K562 (cell line): Measurements from ENCODE around the gene TRIO. TPM values are rescaled to one million over a fixed set of nuclear protein-coding genes. Genes with fewer than 3 reads are reported as not detected.

Experiments used
- ATAC-seq: fragments of 200-7000 bp; cut with Tn5 transposase; 3 replicates; pipeline ENCODE4 v1.9.1; 2020; ENCODE audit warnings: moderate library complexity
- BruUV-seq: library from RNA; stranded (reverse); fragments of 400-500 nt; replicated peaks from 2 replicates; lab custom pipeline; 2021; lab: Mats Ljungman, UMichigan
- CTCF ChIA-PET: fragments of 300-600 bp; formaldehyde crosslinking; extraction: SDS; loops from one replicate; lab custom pipeline; 2021; ENCODE audit warnings: low intra/inter-chr PET ratio; lab: Yijun Ruan, JAX
- POLR2A ChIA-PET: fragments of 300-600, 350-650 bp; sonication (Branson Sonifier 250); formaldehyde crosslinking; extraction: SDS; loops from one replicate; lab custom pipeline; 2021; ENCODE audit warnings: antibody characterized with exemption, inconsistent platforms; lab: Yijun Ruan, JAX
- DNase-seq, 4 experiments: peaks; one replicate each; pipeline versions ENCODE4 v3.0.0 to v3.0.0-alpha.2; 2011 to 2018; ENCODE audit warnings: low spot score in 3 of 4, mixed read lengths in 3 of 4; ENCODE audit errors: extremely low read depth in 1 of 4
- FAIRE-seq: peaks from 2 replicates; lab custom pipeline; 2011; peaks lifted over from hg19 to GRCh38; lab: Jason Lieb, UNC
- H2AFZ ChIP-seq: 2 replicates; pipeline ENCODE4 v1.6.0; 2011; ENCODE audit warnings: low read depth, low read length, control low read depth, inconsistent platforms
- H3K27ac ChIP-seq: fragments of 200-600 bp; 3 replicates; pipeline ENCODE4 v1.8.0; 2011; ENCODE audit warnings: low read depth, mild to moderate bottlenecking, control low read depth, inconsistent platforms, low read length, moderate library complexity, mixed read lengths; ENCODE audit errors: extremely low read depth
- H3K27me3 ChIP-seq, 2 experiments: fragments of 300-600 bp in 1 of 2; 2 replicates in 1 of 2; 3 replicates in 1 of 2; pipeline versions ENCODE4 v1.6.0 to v1.8.0; 2011; ENCODE audit warnings: inconsistent platforms in 2 of 2, low read length in 2 of 2, mild to moderate bottlenecking in 1 of 2, mixed read lengths in 1 of 2, moderate library complexity in 1 of 2; ENCODE audit not compliant: control insufficient read depth in 2 of 2, insufficient read depth in 2 of 2
- H3K36me3 ChIP-seq: fragments of 300-600 bp; 3 replicates; pipeline ENCODE4 v1.8.0; 2011; ENCODE audit warnings: mild to moderate bottlenecking, low read length, inconsistent platforms; ENCODE audit not compliant: control insufficient read depth, insufficient read depth
- H3K4me1 ChIP-seq, 2 experiments: fragments of 200-600 bp in 1 of 2; replicated peaks in 1 of 2; 2 replicates in 1 of 2; 3 replicates in 1 of 2; pipeline versions ENCODE4 v1.5.1 to v1.8.0; 2011; ENCODE audit warnings: inconsistent platforms in 2 of 2, low read length in 2 of 2, mild to moderate bottlenecking in 1 of 2, mixed read lengths in 1 of 2, moderate library complexity in 1 of 2; ENCODE audit not compliant: control insufficient read depth in 2 of 2, insufficient read depth in 2 of 2
- H3K4me2 ChIP-seq: 2 replicates; pipeline ENCODE4 v1.6.1; 2011; ENCODE audit warnings: low read length, control low read depth, inconsistent platforms, mixed read lengths; ENCODE audit not compliant: insufficient read depth
- H3K4me3 ChIP-seq: fragments of 200-600 bp; sonication (generic), shearing (Covaris generic); 2 replicates; pipeline ENCODE4 v1.5.1; 2016; ENCODE audit warnings: control low read depth, inconsistent platforms
- H3K79me2 ChIP-seq: fragments of 200-600 bp; 3 replicates; pipeline ENCODE4 v1.8.0; 2011; ENCODE audit warnings: low read length, inconsistent platforms; ENCODE audit not compliant: control insufficient read depth, insufficient read depth
- H3K9ac ChIP-seq, 2 experiments: 2 replicates each; pipeline versions ENCODE4 v1.6.0 to v1.6.1; 2011; ENCODE audit warnings: low read depth in 2 of 2, low read length in 2 of 2, control low read depth in 1 of 2, inconsistent platforms in 1 of 2, mild to moderate bottlenecking in 1 of 2, mixed read lengths in 1 of 2; ENCODE audit not compliant: insufficient read depth in 1 of 2
- H3K9me1 ChIP-seq: one replicate; pipeline ENCODE4 v1.6.0; 2011; ENCODE audit warnings: inconsistent platforms, mild to moderate bottlenecking, low read length, moderate library complexity; ENCODE audit not compliant: control insufficient read depth, insufficient read depth
- H3K9me3 ChIP-seq: replicated peaks from 2 replicates; pipeline ENCODE4 v1.5.1; 2011; ENCODE audit warnings: low read depth, low read length, inconsistent platforms; ENCODE audit not compliant: control insufficient read depth, insufficient read depth
- H4K20me1 ChIP-seq: replicated peaks from 2 replicates; pipeline ENCODE4 v1.6.1; 2011; ENCODE audit warnings: low read length, inconsistent platforms, mixed read lengths; ENCODE audit not compliant: control insufficient read depth, insufficient read depth
- CC2D1A ChIP-seq: fragments of 450-650 bp; IDR thresholded peaks from 2 replicates; pipeline ENCODE4 v1.6.1; 2017; ENCODE audit warnings: mild to moderate bottlenecking
- CREM ChIP-seq: IDR thresholded peaks from 2 replicates; pipeline ENCODE4 v1.6.1; 2014; ENCODE audit warnings: antibody characterized with exemption, low read depth
- KDM1A ChIP-seq, 2 experiments: fragments of 450-650 bp; IDR thresholded peaks; 2 replicates each; pipeline ENCODE4 v1.6.1; 2016; ENCODE audit warnings: mild to moderate bottlenecking in 2 of 2
- KLF16 ChIP-seq: IDR thresholded peaks from 2 replicates; pipeline ENCODE4 v1.6.1; 2016; ENCODE audit warnings: antibody characterized with exemption
- RAD21 ChIP-seq, 2 experiments: fragments of 250-450 bp in 1 of 2; fragments of 450-650 bp in 1 of 2; sonication (Bioruptor Pico) in 1 of 2; formaldehyde crosslinking in 1 of 2; IDR thresholded peaks in 1 of 2; conservative IDR thresholded peaks in 1 of 2; 2 replicates each; pipeline versions ENCODE4 v1.4.0 to v1.8.0; 2020 to 2022; ENCODE audit warnings: mild to moderate bottlenecking in 2 of 2, moderate library complexity in 1 of 2
- RCOR1 ChIP-seq, 2 experiments: IDR thresholded peaks; 2 replicates each; pipeline ENCODE4 v1.6.1; 2012; ENCODE audit warnings: low read depth in 2 of 2, low read length in 2 of 2, borderline replicate concordance in 1 of 2, improper control_type of control experiment in 1 of 2
- SMC3 ChIP-seq: conservative IDR thresholded peaks from 2 replicates; pipeline ENCODE4 v1.6.1; 2011; ENCODE audit warnings: low read depth, low read length, improper control_type of control experiment; ENCODE audit not compliant: insufficient read depth
- ZSCAN29 ChIP-seq: fragments of 450-650 bp; IDR thresholded peaks from 2 replicates; pipeline ENCODE4 v1.6.1; 2017
- WGBS: fragments of 100-300 bp; shearing (Covaris generic); methylation state at CpG from one replicate; pipeline ENCODE4 v1.1.6; 2016; ENCODE audit warnings: low coverage, mixed read lengths; ENCODE audit not compliant: insufficient coverage; ENCODE audit errors: missing lambda C conversion rate; 5-methylcytosine and 5-hydroxymethylcytosine counted together
- in situ Hi-C: fragments of 300-500 bp; cut with MboI; formaldehyde crosslinking; loops from 4 replicates; pipeline ENCODE4 v1.15.0; 2018; ENCODE audit warnings: inconsistent platforms, mixed read lengths
- intact Hi-C: fragments of 100-400 bp; cut with micrococcal nuclease; formaldehyde crosslinking; loops from 2 replicates; pipeline ENCODE4 v1.14.2; 2022
- polyA plus RNA-seq, 8 experiments: library from polyadenylated mRNA; depleted of rRNA in 4 of 8; stranded (reverse) in 5 of 8; unstranded in 3 of 8; fragments of >200 nt; fragmentation: Nextera tagmentation in 2 of 8; fragmentation: Illumina TruSeq in 1 of 8; extraction: Ambion mirVana in 2 of 8; extraction: Trizol in 1 of 8; gene quantifications; 2 replicates each; pipeline versions ENCODE4 v1.2.1 to v1.2.3, GENCODE V29; 2011 to 2014; ENCODE audit warnings: inconsistent platforms in 1 of 8, missing spikeins in 1 of 8
- total RNA-seq, 7 experiments: library from RNA; depleted of rRNA in 6 of 7; stranded (reverse); fragments of >200 nt in 6 of 7; fragmentation: Illumina TruSeq in 2 of 7; extraction: Trizol in 2 of 7; gene quantifications; 2 replicates each; pipeline versions ENCODE4 v1.2.1 to v1.2.3, GENCODE V29; 2011 to 2021; ENCODE audit warnings: low replicate concordance in 1 of 7
- TF ChIP-seq, protein P1 (sequence below): fragments of 250-450 bp; sonication (Bioruptor Pico); IDR thresholded peaks from 2 replicates; pipeline ENCODE4 v1.8.0; 2021; ENCODE audit warnings: borderline replicate concordance, mild to moderate bottlenecking, moderate library complexity; ENCODE audit not compliant: poor library complexity, severe bottlenecking
- TF ChIP-seq, protein P2 (sequence below): fragments of 450-650 bp; IDR thresholded peaks from 2 replicates; pipeline ENCODE4 v1.6.1; 2017; ENCODE audit warnings: antibody characterized with exemption, mild to moderate bottlenecking
- TF ChIP-seq, protein P3 (sequence below), 3 experiments: IDR thresholded peaks in 2 of 3; conservative IDR thresholded peaks in 1 of 3; 2 replicates each; pipeline ENCODE4 v1.5.1; 2011 to 2012; ENCODE audit warnings: low read length in 3 of 3, mild to moderate bottlenecking in 3 of 3, control low read depth in 2 of 3, improper control_type of control experiment in 1 of 3, inconsistent platforms in 1 of 3, low read depth in 1 of 3, mixed read lengths in 1 of 3, moderate library complexity in 1 of 3; ENCODE audit not compliant: insufficient read depth in 2 of 3

TRIO gene
- total and polyA plus RNA-seq, 9 of the 15 experiments (the other 6 are each of a cell fraction or from before 2014, with no cell fraction given): 0.24 to 5.0 (median 1.1) TPM

DNA sequence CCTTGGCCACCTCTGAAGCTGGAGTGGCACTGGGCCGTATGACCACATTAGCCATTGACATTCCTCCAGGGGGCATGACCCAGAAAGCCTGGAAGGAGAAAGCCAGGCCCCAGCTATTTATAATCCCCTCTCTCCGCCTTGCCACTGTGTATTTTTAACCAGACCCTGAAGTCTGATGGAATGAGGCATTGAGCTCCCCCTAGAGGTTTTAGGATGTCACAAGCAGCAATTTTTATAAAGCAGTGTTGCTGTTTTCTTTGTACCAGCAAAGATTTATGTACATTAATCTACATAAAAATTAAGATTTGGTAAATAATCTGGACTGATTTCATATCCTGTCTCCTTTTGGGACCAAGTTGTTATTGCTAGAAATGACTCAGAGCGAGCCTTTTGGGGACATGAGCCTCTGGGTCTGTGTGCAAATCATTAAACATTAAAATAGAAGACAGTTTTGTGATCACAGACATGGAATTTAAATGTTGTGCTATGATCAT is 127.1 kb downstream of the TRIO start:
- H4K20me1 ChIP-seq: no peaks in the 10 kb centered on the region
- ATAC-seq: peak; percentile 67
- no peak overlapping the region for H3K4me3 ChIP-seq

More for the DNA sequence above, 127.1 kb downstream of the TRIO start:
- peak; percentile 49 to 67 (median 58) for DNase-seq
- no peaks in the 10 kb centered on the region for H3K36me3 ChIP-seq
- H3K4me1 ChIP-seq: peaks cover 13 to 32% of the 10 kb centered on the region in 2 experiments; a peak in 3 of 5 replicates
- H3K79me2 ChIP-seq: no peaks in the 10 kb centered on the region
- 3% methylated on average over 3 of the region's 3 CpGs for WGBS
- H3K9ac ChIP-seq: no peak overlapping the region
- no peak overlapping the region for H3K27ac ChIP-seq
- no TSS peak for BruUV-seq
- ChIA-PET POLR2A (interaction anchor here (0.7 to 1.1 kb wide), 5 partner anchors 9 to 266 kb away, joined by 3 to 8 read pairs (median 5); no protein-coding TSS in a partner anchor), CTCF (no interaction called here)
- no peaks in the 10 kb centered on the region for H3K27me3 ChIP-seq
- 0 out of 4 replicates have a peak, but pooled peaks of 1 of the 2 experiments have one; percentile 11 for TF ChIP-seq RCOR1 (IDR thresholded peaks at IDR 0.05; ENCODE audit: borderline replicate concordance in 1 of 2, low read depth in 2 of 2, low read length in 2 of 2)
- peak; percentile 38; the same call in 1 of the 2 replicates for TF ChIP-seq SMC3
- TF ChIP-seq RAD21 (CRISPR knock-in tag; conservative IDR thresholded peaks at IDR 0.05 in 1 of 2, IDR thresholded peaks at IDR 0.05 in 1 of 2): peak; percentile 46 to 67; a peak in 3 of 4 replicates
- TF ChIP-seq, protein P1, sequence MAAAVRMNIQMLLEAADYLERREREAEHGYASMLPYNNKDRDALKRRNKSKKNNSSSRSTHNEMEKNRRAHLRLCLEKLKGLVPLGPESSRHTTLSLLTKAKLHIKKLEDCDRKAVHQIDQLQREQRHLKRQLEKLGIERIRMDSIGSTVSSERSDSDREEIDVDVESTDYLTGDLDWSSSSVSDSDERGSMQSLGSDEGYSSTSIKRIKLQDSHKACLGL (CRISPR knock-in tag): no peak
- TF ChIP-seq CREM: peak; percentile 13; the same call in 1 of the 2 replicates
- TF ChIP-seq KLF16: peak; percentile 35; the same call in 1 of the 2 replicates
- TF ChIP-seq ZSCAN29: no peak
- TF ChIP-seq KDM1A (IDR thresholded peaks at IDR 0.05): peak; percentile 62 to 76
- TF ChIP-seq, protein P2, sequence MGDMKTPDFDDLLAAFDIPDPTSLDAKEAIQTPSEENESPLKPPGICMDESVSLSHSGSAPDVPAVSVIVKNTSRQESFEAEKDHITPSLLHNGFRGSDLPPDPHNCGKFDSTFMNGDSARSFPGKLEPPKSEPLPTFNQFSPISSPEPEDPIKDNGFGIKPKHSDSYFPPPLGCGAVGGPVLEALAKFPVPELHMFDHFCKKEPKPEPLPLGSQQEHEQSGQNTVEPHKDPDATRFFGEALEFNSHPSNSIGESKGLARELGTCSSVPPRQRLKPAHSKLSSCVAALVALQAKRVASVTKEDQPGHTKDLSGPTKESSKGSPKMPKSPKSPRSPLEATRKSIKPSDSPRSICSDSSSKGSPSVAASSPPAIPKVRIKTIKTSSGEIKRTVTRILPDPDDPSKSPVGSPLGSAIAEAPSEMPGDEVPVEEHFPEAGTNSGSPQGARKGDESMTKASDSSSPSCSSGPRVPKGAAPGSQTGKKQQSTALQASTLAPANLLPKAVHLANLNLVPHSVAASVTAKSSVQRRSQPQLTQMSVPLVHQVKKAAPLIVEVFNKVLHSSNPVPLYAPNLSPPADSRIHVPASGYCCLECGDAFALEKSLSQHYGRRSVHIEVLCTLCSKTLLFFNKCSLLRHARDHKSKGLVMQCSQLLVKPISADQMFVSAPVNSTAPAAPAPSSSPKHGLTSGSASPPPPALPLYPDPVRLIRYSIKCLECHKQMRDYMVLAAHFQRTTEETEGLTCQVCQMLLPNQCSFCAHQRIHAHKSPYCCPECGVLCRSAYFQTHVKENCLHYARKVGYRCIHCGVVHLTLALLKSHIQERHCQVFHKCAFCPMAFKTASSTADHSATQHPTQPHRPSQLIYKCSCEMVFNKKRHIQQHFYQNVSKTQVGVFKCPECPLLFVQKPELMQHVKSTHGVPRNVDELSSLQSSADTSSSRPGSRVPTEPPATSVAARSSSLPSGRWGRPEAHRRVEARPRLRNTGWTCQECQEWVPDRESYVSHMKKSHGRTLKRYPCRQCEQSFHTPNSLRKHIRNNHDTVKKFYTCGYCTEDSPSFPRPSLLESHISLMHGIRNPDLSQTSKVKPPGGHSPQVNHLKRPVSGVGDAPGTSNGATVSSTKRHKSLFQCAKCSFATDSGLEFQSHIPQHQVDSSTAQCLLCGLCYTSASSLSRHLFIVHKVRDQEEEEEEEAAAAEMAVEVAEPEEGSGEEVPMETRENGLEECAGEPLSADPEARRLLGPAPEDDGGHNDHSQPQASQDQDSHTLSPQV: 0 out of 2 replicates have a peak, but pooled peaks have one; percentile 6
- TF ChIP-seq, protein P3, sequence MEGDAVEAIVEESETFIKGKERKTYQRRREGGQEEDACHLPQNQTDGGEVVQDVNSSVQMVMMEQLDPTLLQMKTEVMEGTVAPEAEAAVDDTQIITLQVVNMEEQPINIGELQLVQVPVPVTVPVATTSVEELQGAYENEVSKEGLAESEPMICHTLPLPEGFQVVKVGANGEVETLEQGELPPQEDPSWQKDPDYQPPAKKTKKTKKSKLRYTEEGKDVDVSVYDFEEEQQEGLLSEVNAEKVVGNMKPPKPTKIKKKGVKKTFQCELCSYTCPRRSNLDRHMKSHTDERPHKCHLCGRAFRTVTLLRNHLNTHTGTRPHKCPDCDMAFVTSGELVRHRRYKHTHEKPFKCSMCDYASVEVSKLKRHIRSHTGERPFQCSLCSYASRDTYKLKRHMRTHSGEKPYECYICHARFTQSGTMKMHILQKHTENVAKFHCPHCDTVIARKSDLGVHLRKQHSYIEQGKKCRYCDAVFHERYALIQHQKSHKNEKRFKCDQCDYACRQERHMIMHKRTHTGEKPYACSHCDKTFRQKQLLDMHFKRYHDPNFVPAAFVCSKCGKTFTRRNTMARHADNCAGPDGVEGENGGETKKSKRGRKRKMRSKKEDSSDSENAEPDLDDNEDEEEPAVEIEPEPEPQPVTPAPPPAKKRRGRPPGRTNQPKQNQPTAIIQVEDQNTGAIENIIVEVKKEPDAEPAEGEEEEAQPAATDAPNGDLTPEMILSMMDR (IDR thresholded peaks at IDR 0.05 in 2 of 3, conservative IDR thresholded peaks at IDR 0.05 in 1 of 3; ENCODE audit: insufficient read depth in 2 of 3, low read depth in 1 of 3, low read length in 3 of 3): peak; percentile 66 to 84 (median 77)
- TF ChIP-seq CC2D1A: no peak
- FAIRE-seq: peak; percentile 82
- no peaks in the 10 kb centered on the region for H3K9me3 ChIP-seq
- in situ Hi-C loops: no loop called here
- H2AFZ ChIP-seq: peak overlapping the region; percentile 58
- intact Hi-C loops: loop anchor here (1.0 kb wide), 2 partner anchors 162 to 282 kb away; no protein-coding TSS in a partner anchor
- H3K4me2 ChIP-seq: no peak overlapping the region
- H3K9me1 ChIP-seq: no peaks in the 10 kb centered on the region
